HFF-Myc (cell line): ENCODE measurements around the gene PPIF.

Experiments
- DNase-seq: peaks from one replicate; pipeline ENCODE4 v3.0.0-alpha.2; 2011; ENCODE audit warnings: low read depth; ENCODE audit errors: extremely low read depth
- H3K4me3 ChIP-seq: replicated peaks from 2 replicates; pipeline ENCODE4 v1.5.1; 2011; ENCODE audit warnings: low read depth, mild to moderate bottlenecking, control low read depth, low read length
- TF ChIP-seq, protein P1 (sequence below): IDR thresholded peaks from 2 replicates; pipeline ENCODE4 v1.5.1; 2012; ENCODE audit warnings: mild to moderate bottlenecking, low read depth, low read length, control low read depth; ENCODE audit errors: missing control alignments

The PPIF gene

GRCh38 chr10:79374312-79375191, 27.3 kb downstream of the PPIF start:
- peak; percentile 36 for DNase-seq
- TF ChIP-seq, protein P1, sequence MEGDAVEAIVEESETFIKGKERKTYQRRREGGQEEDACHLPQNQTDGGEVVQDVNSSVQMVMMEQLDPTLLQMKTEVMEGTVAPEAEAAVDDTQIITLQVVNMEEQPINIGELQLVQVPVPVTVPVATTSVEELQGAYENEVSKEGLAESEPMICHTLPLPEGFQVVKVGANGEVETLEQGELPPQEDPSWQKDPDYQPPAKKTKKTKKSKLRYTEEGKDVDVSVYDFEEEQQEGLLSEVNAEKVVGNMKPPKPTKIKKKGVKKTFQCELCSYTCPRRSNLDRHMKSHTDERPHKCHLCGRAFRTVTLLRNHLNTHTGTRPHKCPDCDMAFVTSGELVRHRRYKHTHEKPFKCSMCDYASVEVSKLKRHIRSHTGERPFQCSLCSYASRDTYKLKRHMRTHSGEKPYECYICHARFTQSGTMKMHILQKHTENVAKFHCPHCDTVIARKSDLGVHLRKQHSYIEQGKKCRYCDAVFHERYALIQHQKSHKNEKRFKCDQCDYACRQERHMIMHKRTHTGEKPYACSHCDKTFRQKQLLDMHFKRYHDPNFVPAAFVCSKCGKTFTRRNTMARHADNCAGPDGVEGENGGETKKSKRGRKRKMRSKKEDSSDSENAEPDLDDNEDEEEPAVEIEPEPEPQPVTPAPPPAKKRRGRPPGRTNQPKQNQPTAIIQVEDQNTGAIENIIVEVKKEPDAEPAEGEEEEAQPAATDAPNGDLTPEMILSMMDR: peak; percentile 95
- no peak overlapping the region for H3K4me3 ChIP-seq

- TF ChIP-seq, protein P1: no peak
- no peak overlapping the region for H3K4me3 ChIP-seq
- no peak for DNase-seq
These were observed 28.2 kb downstream of the PPIF start for GRCh38 chr10:79375321-79376077.

DNA sequence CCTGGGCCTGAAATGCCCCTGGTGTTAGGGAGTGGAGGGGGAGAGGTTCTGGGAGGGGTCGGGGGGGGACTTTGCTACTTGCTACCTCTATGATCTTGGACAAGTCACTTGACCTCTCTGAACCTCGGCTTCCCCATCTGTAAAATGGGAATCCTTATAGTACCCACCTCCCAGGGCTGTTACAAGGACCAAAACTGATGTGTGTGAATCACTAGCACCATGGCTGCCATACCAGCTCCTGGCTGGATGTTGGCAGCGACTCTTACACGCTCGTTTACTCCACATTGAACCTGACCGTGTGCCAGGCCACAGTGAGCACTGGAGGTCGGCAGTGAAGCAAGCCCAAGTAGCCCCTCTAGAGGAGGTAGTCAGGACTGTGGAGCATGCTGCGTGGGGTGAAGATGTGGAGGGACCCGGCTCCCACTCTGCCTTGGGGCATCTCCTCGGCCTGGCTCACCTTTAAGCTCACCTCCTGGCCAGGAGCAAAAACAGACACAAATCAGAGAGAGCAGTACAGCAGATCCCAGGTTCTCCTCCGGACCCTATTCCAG, 28.9 kb downstream of the PPIF start:
- no peak overlapping the region for H3K4me3 ChIP-seq
- no peak for DNase-seq
- TF ChIP-seq, protein P1: no peak

DNA sequence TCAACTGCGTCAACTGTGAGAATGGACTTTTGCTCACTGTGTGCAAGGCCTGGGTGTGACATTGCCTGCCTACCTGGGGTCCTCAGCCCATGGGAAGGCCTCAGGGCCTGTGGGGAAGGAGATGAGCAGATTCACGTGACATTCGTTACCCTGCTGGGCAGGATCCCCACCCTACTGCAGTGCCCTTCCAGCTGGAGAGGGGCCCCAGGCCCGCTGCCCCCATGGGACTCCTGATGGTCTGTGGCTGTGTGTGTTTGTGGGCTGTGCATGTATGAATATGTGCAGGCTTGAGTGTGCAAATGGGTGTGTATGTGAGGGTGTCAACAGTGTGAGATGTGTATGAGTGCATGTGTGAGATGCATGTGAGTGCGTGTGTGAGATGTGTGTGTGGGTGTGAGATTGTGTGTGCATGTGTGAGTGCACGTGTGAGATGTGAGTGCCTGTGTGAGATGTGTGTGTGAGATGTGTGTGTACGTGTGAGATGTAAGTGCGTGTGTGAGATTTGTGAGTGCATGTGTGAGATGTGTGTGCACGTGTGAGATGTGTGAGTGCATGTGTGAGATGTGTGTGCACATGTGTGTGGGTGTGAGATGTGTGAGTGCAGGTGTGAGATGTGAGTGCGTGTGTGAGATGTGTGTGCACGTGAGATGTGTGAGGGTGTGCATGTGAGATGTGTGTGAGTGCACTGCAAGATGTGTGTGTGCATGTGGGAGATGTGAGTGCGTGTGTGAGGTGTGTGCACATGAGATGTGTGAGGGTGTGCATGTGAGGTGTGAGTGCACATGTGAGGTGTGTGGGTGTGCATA, 29.7 kb downstream of the PPIF start:
- no peak overlapping the region for H3K4me3 ChIP-seq
- TF ChIP-seq, protein P1: no peak
- no peak for DNase-seq

DNA sequence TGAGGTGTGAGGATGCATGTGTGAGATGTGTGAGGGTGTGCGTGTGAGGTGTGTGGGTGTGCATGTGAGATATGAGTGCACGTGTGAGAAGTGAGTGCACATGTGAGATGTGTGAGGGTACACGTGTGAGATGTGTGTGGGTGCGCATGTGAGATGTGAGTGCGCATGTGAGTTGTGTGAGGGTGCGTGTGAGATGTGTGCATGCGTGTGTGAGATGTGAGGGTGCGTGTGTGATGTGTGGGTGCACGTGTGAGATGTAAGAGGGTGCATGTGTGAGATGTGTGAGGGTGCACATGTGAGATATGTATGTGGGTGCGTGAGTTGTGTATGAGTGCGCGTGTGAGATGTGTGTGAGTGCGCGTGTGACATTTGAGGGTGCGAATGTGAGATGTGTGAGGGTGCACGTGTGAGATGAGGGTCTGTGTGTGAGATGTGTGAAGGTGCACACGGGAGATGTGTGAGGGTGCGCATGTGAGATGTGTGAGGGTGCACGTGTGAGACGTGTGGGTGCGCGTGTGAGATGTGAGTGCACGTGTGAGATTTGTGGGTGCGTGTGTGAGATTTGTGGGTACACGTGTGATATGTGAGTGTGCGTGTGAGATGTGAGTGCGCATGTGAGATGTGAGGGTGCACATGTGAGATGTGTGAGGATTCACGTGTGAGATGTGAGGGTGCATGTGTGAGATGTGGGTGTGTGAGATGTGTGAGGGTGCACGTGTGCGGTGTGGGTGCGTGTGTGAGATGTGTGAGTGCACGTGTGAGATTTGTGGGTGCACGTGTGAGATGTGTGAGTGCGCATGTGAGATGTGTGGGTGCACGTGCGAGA, 30.5 kb downstream of the PPIF start:
- no peak for DNase-seq
- no peak overlapping the region for H3K4me3 ChIP-seq
- TF ChIP-seq, protein P1: no peak

DNA sequence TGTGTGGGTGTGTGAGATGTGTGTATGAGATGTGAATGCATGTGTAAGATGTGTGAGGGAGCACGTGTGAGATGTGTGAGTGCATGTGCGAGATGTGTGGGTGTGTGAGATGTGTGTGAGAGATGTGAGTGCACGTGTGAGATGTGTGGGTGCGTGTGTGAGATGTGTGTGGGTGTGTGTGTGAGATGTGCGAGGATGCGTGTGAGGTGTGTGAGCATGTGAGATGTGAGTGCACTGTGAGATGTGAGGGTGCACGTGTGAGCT, 31.0 kb downstream of the PPIF start:
- H3K4me3 ChIP-seq: no peak overlapping the region
- no peak for DNase-seq
- TF ChIP-seq, protein P1: no peak
